GM04504 (cell line): ENCODE data around the gene ELAVL4.

Experiments used
- DNase-seq: peaks from one replicate; pipeline ENCODE4 v3.0.0-alpha.2; 2012; ENCODE audit warnings: low read depth

Gene ELAVL4

DNA sequence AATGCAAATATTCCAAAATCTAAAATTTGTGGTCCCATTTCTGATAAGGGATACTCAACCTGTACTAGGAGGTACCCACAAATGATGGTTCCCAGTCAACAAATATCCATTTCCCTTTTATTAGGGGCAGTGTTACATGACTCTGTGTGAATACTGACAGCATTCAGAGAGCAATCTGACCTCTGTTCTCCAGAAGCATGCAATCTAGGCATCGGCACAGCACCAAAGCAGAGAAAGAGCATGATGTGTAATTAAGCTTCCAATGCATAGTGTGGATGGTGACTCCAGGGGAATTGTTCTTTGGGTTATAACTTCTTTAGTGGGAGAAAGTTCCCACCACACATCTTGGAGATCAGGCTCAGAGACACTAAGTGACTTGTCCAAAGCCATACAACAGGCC, 71.6 kb downstream of the ELAVL4 start:
- no peak for DNase-seq

GRCh38 chr1:50181027-50181663, 72.4 kb downstream of the ELAVL4 start:
- no peak for DNase-seq

- DNase-seq = no peak
These were observed 74.8 kb downstream of the ELAVL4 start for GRCh38 chr1:50183378-50184133.

DNA sequence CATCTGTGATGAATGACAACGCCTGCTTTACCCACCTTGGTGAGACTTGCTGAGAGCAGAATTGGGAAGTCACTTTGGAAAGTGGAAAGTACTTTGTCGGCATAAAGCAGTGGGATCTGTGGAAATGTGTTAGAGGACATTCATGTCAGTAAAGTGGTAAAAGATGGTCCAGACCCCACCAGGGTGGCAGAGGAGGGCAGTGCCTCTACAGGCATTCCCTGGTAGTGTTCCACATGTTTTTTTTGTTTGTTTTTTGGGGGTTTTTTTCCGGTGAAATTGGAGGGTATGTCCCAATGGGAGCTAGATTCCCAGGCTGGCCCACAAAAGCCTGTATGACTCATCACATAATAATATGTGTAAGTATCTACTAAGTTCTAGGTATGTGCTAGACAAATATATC, 80.6 kb downstream of the ELAVL4 start:
- no peak for DNase-seq

- no peak for DNase-seq
These were observed 84.3 kb downstream of the ELAVL4 start for GRCh38 chr1:50193002-50193401.

DNA sequence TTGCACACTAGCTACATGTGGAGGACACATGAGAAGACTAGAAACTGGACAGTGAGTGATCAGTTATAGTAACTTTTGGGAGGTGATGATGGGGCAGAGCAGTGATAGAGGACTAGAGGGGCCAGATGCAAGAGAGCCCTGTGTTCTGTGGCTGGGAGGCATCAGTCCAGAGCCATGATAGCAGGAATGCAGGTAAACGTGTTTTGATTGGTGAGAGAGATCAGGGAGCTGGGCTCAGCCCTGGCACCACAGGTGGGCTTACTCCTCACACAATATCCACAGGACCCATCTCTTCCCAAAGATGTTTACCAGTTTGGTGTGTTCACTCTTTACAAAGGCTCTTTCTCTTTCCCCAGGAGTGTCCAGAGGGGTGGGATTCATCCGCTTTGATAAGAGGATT, 86.5 kb downstream of the ELAVL4 start:
- DNase-seq = no peak

GRCh38 chr1:50196081-50196480, 87.4 kb downstream of the ELAVL4 start:
- no peak for DNase-seq

DNA sequence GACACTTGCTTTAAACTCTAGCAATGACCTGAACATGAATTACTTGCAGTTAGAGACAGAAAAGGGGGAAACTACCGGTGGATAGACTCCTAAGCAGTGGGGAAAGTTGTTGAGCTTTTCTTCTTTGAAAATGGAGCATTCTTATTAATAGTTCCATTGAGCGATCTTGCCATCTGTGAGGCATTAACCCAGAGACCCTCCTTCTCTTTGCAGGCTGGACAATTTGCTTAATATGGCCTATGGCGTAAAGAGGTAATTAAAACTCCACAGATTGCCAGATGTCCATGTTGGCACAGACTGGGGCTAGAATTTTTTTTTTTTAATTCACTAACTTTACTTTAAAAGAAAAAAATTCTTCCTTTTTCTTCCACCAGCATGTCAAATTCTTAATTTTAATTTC, 88.5 kb downstream of the ELAVL4 start:
- no peak for DNase-seq

DNA sequence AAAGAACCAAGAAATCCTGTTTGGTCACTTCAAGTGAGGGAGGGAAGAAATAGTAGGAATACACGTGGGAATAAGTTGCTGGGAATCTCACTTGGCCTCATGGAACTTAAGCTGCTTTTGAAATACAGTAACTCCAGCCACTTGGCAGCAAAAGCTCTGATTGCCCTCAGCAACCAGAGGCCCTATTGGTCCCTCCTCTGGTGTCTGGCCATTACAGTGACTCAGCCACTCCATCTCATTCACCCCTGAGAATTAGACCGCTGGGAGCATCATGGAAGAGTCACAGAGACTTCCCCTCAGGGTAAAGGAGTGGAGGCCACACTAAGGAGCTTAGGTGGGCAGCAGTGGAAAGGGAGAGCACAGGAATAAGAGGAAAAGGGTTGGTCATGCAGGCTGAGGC, 99.6 kb downstream of the ELAVL4 start:
- no peak for DNase-seq

DNA sequence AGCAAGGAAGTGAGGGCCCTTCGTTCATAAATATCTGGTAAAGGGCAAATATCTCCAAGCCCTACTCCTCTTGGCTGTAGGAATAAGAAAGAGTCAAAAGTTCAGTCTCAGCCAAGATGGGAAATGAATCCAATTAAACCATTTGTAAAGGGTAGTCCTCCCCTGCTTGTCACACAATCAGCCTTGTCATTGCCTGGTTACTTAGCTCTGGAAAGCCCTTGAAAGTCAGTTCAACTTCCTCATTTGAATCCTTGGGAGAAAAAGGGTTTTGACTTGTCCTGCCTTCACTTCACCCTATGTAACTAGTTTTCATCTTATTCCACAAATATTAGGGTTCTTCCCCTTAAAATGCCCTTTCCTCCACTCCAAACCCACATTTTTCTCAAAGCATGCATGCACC, 100.0 kb downstream of the ELAVL4 start:
- DNase-seq = no peak

DNA sequence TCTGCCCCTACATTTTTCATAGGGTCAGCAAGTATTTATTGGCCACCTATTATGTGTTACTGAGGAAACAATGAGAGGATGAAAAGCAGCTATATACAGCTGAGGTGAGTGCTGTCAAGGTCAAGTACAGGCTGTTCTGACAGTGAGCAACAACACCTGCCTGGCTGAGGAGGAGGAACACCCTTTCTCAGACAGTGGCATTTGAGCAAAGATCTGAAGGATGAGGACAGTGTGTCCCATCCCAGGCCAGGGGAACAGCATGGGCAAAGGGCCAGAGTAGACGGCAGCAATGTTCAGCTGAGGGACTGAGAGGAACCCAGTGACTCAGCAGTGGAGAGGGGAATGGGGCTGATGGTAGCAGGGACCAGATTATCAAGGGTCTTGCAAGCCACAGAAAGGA, 101.0 kb downstream of the ELAVL4 start:
- DNase-seq = no peak

DNA sequence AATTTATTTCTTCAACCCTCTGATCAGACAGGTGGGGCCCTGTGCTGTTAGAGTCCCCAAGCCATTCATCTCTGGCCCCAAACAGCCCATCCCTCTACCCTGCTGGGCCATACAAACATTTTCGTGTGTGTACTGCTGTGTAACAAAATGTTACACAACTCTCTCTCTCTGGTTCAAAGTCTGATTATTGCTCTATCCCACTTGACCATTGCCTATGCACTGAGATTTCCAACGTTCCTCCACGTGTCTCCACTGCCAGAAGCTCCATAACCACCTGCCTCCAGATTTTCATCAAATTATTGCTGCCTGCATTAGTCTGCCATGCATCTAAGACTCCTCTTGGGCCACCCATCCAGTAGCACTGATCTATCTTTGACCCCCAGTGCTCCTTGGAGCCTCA, 104.8 kb downstream of the ELAVL4 start:
- no peak for DNase-seq

DNA sequence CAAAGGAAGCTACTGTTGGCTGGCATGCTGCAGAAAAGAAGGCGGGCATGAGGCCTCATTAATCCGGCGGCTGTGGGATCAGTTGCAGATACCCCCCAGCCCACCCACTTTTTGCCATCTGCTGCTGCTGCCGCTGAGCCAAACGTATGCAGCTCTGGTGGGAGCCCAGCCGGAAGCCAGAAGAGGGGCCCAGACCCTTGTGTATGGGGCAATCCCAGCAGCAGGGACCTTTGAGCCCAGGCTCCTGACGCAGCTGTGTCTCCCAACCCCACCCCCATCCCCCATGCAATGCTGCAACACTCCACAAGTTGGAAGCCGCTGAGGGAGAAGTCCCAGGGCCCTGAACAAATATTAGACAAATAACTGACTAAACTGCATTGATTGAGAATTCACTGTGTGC, 106.0 kb downstream of the ELAVL4 start:
- no peak for DNase-seq

DNA sequence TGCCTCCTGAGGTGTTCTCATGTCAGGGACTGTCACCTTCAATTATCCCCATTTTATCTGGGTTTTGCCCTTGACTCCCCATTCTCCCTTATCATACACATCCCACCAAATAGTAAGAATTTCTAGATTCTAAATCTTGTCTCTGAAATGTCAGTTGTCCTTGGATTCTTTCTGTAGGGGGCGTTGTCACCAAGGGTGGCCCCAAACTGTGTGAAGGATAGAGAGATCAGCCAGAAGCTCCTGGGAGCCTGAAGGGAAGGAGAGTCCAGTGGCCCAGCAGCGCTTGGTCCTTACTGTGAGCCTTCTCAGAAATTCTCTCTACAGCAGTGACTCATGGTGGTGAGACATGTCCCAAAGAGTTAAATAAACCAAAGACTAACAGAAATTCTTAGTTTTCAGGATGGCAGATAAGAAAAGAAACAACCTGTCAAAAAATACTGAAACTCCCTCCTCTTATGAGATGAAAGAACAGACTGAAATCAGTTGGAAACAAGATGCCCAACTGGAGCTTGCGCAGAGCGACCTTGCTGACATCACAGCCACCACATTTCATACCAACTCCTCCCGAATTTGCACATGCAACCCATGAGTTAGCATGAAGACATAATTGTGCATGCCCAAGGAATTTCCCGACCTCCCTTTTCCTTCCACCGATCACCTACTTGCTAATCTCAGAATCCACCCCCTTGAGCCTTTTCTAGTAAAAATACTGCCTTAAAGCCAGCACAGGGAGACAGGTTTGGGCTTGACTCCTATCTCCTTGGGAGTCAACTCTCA, 109.8 kb downstream of the ELAVL4 start:
- DNase-seq = no peak

GRCh38 chr1:50228871-50229384, 120.2 kb downstream of the ELAVL4 start:
- DNase-seq = no peak

GRCh38 chr1:50231209-50231608, 122.5 kb downstream of the ELAVL4 start:
- no peak for DNase-seq

- DNase-seq = no peak
These were observed 123.6 kb downstream of the ELAVL4 start for GRCh38 chr1:50232336-50232735.

DNA sequence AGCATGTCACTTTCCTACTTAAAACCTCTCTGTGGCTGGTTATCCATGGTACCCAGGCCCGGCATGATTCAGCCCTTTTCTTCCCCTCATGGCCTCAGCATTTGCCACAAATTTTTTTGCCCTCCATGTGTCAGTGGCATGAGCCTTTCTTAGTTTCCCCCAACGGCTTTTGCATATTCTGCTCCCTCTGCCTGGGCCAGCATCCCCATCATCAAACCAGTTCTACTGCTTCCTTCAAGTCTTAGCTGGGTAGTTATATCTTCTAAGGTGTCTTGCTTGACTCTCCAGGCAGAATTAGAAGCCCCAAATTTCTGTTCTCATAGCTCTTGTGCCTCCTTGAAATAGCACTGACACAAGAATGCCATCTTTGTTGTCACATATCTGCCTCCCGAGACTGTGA, 127.9 kb downstream of the ELAVL4 start:
- DNase-seq = no peak

GRCh38 chr1:50237056-50237455, 128.3 kb downstream of the ELAVL4 start:
- no peak for DNase-seq

- no peak for DNase-seq
These were observed 135.2 kb downstream of the ELAVL4 start for GRCh38 chr1:50243939-50244338.

DNA sequence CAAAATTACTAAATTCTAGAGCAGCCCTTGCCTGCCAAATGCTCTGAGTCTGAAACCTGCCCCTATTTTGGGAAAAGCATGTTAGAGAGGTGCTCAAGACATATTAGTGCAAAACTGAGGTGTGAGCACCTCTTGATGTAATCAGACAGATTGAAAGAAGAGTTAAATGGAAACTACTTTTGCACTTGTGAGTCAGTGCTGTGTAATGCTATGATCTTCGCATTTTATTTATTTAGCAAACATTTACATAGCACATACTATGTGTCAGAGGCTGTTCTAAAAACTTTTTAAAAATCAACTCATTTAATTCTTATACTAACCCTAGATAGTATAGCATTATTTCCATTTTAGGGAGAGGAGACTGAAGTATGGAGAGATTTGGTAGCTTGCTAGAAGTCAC, 138.1 kb downstream of the ELAVL4 start:
- DNase-seq = no peak

GRCh38 chr1:50251702-50252101, 143.0 kb downstream of the ELAVL4 start:
- no peak for DNase-seq

DNA sequence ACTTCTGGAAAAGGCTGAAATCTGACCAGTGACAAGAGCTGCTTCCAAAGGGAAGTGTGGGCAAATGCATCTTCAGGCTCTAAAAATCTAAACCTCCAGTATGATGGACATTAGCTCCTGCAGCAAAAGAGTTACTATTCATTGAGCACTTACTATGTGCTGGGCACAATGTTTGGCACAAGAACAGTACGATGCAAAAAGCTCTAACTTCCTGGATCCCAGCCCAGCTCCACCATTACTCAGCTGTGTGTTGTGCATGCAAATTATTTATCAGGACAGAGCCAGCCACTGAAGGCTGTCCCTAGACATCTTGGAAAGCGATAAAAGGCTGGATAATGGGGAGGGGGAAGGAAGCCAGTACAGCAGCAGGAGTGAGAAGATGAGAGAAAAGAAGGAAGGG, 143.5 kb downstream of the ELAVL4 start:
- DNase-seq = no peak
